Hepatocyte (in vitro differentiated cells): ENCODE measurements around the gene ABCA2.

Source experiments
- EZH2 ChIP-seq: fragments of 200-600 bp; sonication (generic); IDR thresholded peaks from 2 replicates; pipeline ENCODE4 v1.6.1; 2016; ENCODE audit warnings: antibody characterized with exemption, mild to moderate bottlenecking, borderline replicate concordance
- TF ChIP-seq, protein P1 (sequence below): fragments of 200-600 bp; sonication (generic); IDR thresholded peaks from 2 replicates; pipeline ENCODE4 v1.5.1; 2016; ENCODE audit warnings: antibody characterized with exemption, mild to moderate bottlenecking; ENCODE audit not compliant: poor library complexity

DNA sequence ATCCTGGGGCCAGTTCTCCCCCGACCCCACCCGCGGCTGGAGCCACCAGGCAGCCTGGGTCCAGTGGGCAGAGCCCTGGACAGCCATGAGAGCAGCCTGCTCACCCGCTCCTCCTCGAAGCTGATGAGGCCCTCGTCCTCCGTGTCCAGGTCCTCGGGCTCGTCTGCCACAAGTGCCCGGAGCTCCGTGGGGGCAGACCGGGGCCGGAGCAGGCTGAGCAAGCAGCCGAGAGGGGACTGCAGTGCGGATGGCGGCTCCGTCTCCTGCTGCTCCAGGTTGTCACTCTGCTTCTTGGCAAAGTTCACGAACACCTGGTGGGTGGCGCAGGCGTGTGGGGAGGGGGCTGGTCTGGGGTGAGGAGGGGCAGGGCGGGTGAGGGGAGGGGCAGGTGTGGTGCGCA lies 19.7 kb downstream of the ABCA2 start:
- TF ChIP-seq, protein P1, sequence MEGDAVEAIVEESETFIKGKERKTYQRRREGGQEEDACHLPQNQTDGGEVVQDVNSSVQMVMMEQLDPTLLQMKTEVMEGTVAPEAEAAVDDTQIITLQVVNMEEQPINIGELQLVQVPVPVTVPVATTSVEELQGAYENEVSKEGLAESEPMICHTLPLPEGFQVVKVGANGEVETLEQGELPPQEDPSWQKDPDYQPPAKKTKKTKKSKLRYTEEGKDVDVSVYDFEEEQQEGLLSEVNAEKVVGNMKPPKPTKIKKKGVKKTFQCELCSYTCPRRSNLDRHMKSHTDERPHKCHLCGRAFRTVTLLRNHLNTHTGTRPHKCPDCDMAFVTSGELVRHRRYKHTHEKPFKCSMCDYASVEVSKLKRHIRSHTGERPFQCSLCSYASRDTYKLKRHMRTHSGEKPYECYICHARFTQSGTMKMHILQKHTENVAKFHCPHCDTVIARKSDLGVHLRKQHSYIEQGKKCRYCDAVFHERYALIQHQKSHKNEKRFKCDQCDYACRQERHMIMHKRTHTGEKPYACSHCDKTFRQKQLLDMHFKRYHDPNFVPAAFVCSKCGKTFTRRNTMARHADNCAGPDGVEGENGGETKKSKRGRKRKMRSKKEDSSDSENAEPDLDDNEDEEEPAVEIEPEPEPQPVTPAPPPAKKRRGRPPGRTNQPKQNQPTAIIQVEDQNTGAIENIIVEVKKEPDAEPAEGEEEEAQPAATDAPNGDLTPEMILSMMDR, result no peak
- TF ChIP-seq EZH2, result no peak
